Stomach (tissue), 9 donors: ENCODE results near the gene ARHGAP25. TPM values are rescaled to one million over a fixed set of nuclear protein-coding genes. Genes with fewer than 3 reads are reported as not detected.

ENCODE experiments used
- DNase-seq, 2 donors: peaks; one replicate each; pipeline versions ENCODE4 v3.0.0 to v3.0.0-alpha.2; 2013 to 2019
- H3K27ac ChIP-seq, 5 donors: fragments of 200-600 bp in 4 of 5; sonication (generic) in 4 of 5; one replicate each; pipeline ENCODE4 v1.5.1; 2013 to 2019; ENCODE audit warnings: mild to moderate bottlenecking in 1 of 5, moderate library complexity in 1 of 5
- H3K27me3 ChIP-seq, 3 donors: fragments of 200-600 bp; sonication (generic); one replicate each; pipeline ENCODE4 v1.5.1; 2017 to 2019; ENCODE audit warnings: mixed run types in 1 of 3
- H3K36me3 ChIP-seq, 4 donors: fragments of 200-600 bp; sonication (generic); 1 replicate in 3 of 4; 2 replicates in 1 of 4; pipeline ENCODE4 v1.5.1; 2016 to 2019
- H3K4me1 ChIP-seq, 4 donors: fragments of 200-600 bp; sonication (generic); one replicate each; pipeline ENCODE4 v1.5.1; 2016 to 2019
- H3K4me3 ChIP-seq, 4 donors: fragments of 200-600 bp; sonication (generic) in 3 of 4; one replicate each; pipeline ENCODE4 v1.5.1; 2016 to 2019; ENCODE audit warnings: mild to moderate bottlenecking in 1 of 4
- H3K9me3 ChIP-seq, 4 donors: fragments of 200-600 bp; sonication (generic); one replicate each; pipeline ENCODE4 v1.5.1; 2016 to 2019
- CTCF ChIP-seq, 7 experiments: fragments of 450-650 bp in 4 of 7; fragments of 200-600 bp in 3 of 7; sonication (generic) in 3 of 7; IDR thresholded peaks; one replicate each; pipeline ENCODE4 v1.5.1; 2016 to 2019; ENCODE audit warnings: antibody characterized with exemption in 7 of 7, control low read depth in 2 of 7, mild to moderate bottlenecking in 1 of 7
- EP300 ChIP-seq: sonication (generic); formaldehyde crosslinking; IDR thresholded peaks from one replicate; pipeline ENCODE4 v1.6.1; 2017; ENCODE audit warnings: antibody characterized with exemption
- POLR2A ChIP-seq, 4 donors: fragments of 450-650 bp; IDR thresholded peaks; one replicate each; pipeline ENCODE4 v1.6.1; 2016; ENCODE audit warnings: antibody characterized with exemption in 4 of 4, control low read depth in 2 of 4, mild to moderate bottlenecking in 1 of 4, moderate library complexity in 1 of 4
- POLR2AphosphoS5 ChIP-seq, 3 donors: sonication (generic); formaldehyde crosslinking; IDR thresholded peaks; one replicate each; pipeline ENCODE4 v1.6.1; 2016; ENCODE audit warnings: antibody characterized with exemption in 3 of 3
- WGBS, 5 donors: extraction: QIAGEN DNeasy Blood & Tissue Kit in 3 of 5; methylation state at CpG; one replicate each; pipeline versions ENCODE4 v1.1.5 to v1.1.7; 2013 to 2018; 5-methylcytosine and 5-hydroxymethylcytosine counted together
- intact Hi-C: fragments of 100-400 bp; cut with DNase I; formaldehyde crosslinking; loops from one replicate; pipeline ENCODE4 v1.15.1; 2023; ENCODE audit warnings: low total_unique reads
- polyA plus RNA-seq, 3 donors: library from polyadenylated mRNA; stranded (reverse); fragments of 200-250 nt; gene quantifications; one replicate each; pipeline ENCODE4 v1.2.3, GENCODE V29; 2013
- total RNA-seq, 5 donors: library from RNA; depleted of rRNA; stranded (reverse); fragments of >200 nt; gene quantifications; one replicate each; pipeline versions ENCODE4 v1.1.0 to v1.2.3, GENCODE V29; 2014 to 2016
- donor health status: healthy with polysubstance abuse.
- donor health status: Bipolar disorder and iron deficiency.
- donor health status: healthy.

The ARHGAP25 gene
- total and polyA plus RNA-seq, 8 donors: 0.29 to 17.1 (median 4.0) TPM; not detected in 1

- H3K27ac ChIP-seq: peak overlapping the region in 3 of 5 donors; percentile 25 to 57 (median 38)
- H3K4me1 ChIP-seq: peaks cover 0 to 49% (median 13%) of the 10 kb centered on the region in 4 donors
- no peak overlapping the region for H3K4me3 ChIP-seq
- no peaks in the 10 kb centered on the region for H3K36me3 ChIP-seq
- H3K27me3 ChIP-seq: no peaks in the 10 kb centered on the region
- intact Hi-C loops: no loop called here
- TF ChIP-seq CTCF (IDR thresholded peaks at IDR 0.05) (no peak), POLR2AphosphoS5 (IDR thresholded peaks at IDR 0.05) (no peak), EP300 (no peak), POLR2A (IDR thresholded peaks at IDR 0.05) (no peak)
- no peaks in the 10 kb centered on the region for H3K9me3 ChIP-seq
- WGBS, 5 donors: 78 to 95% (median 85%) methylated on average over 1 of the region's 1 CpG
- DNase-seq: no peak
Measured at GRCh38 chr2:68742626-68743415, 8.2 kb downstream of the ARHGAP25 start.

- Histone ChIP-seq H3K27ac (no peak overlapping the region), H3K4me1 (peaks cover 0 to 46% (median 12%) of the 10 kb centered on the region in 4 donors), H3K36me3 (no peaks in the 10 kb centered on the region), H3K4me3 (no peak overlapping the region), H3K9me3 (no peaks in the 10 kb centered on the region), H3K27me3 (no peaks in the 10 kb centered on the region)
- intact Hi-C loops: no loop called here
- WGBS, 5 donors: 72 to 82% (median 77%) methylated on average over 3 of the region's 3 CpGs
- no peak for TF ChIP-seq POLR2A (IDR thresholded peaks at IDR 0.05)
- TF ChIP-seq POLR2AphosphoS5 (IDR thresholded peaks at IDR 0.05): no peak
- no peak for DNase-seq
Measured at GRCh38 chr2:68743531-68743930, 8.9 kb downstream of the ARHGAP25 start.

- DNase-seq: no peak
- H3K4me3 ChIP-seq: no peak overlapping the region
- no peaks in the 10 kb centered on the region for H3K36me3 ChIP-seq
- H3K27ac ChIP-seq: no peak overlapping the region
- peaks cover 0 to 39% (median 12%) of the 10 kb centered on the region in 4 donors for H3K4me1 ChIP-seq
- H3K9me3 ChIP-seq: no peaks in the 10 kb centered on the region
- WGBS, 5 donors: 79 to 88% (median 86%) methylated on average over 4 of the region's 4 CpGs
- H3K27me3 ChIP-seq: no peaks in the 10 kb centered on the region
- intact Hi-C loops: no loop called here
- TF ChIP-seq EP300 (no peak), CTCF (IDR thresholded peaks at IDR 0.05) (no peak), POLR2A (IDR thresholded peaks at IDR 0.05) (no peak), POLR2AphosphoS5 (IDR thresholded peaks at IDR 0.05) (no peak)
Measured at GRCh38 chr2:68744366-68744912, 9.8 kb downstream of the ARHGAP25 start.

- Histone ChIP-seq H3K4me1 (peaks cover 0 to 34% (median 11%) of the 10 kb centered on the region in 4 donors), H3K27me3 (no peaks in the 10 kb centered on the region), H3K4me3 (no peak overlapping the region), H3K9me3 (no peaks in the 10 kb centered on the region), H3K27ac (no peak overlapping the region), H3K36me3 (no peaks in the 10 kb centered on the region)
- DNase-seq: no peak
- intact Hi-C loops: no loop called here
- WGBS, 5 donors: 80 to 89% (median 84%) methylated on average over 2 of the region's 2 CpGs
- TF ChIP-seq POLR2AphosphoS5 (IDR thresholded peaks at IDR 0.05): no peak
- no peak for TF ChIP-seq CTCF (IDR thresholded peaks at IDR 0.05)
- TF ChIP-seq POLR2A (IDR thresholded peaks at IDR 0.05): no peak
- no peak for TF ChIP-seq EP300
Measured at GRCh38 chr2:68745006-68745405, 10.4 kb downstream of the ARHGAP25 start.

- Histone ChIP-seq H3K27me3 (no peaks in the 10 kb centered on the region), H3K9me3 (no peaks in the 10 kb centered on the region), H3K27ac (no peak overlapping the region), H3K4me3 (no peak overlapping the region), H3K4me1 (peaks cover 0 to 25% (median 7%) of the 10 kb centered on the region in 4 donors), H3K36me3 (no peaks in the 10 kb centered on the region)
- no peak for DNase-seq
- TF ChIP-seq POLR2AphosphoS5 (IDR thresholded peaks at IDR 0.05) (no peak), EP300 (no peak), POLR2A (IDR thresholded peaks at IDR 0.05) (no peak), CTCF (IDR thresholded peaks at IDR 0.05) (no peak)
- WGBS, 5 donors: 92 to 98% (median 95%) methylated on average over 11 of the region's 11 CpGs
- intact Hi-C loops: no loop called here
Measured at GRCh38 chr2:68746408-68746807, 11.8 kb downstream of the ARHGAP25 start.
